Measurements from ENCODE around the gene PDGFC. TPM values are rescaled to one million over a fixed set of nuclear protein-coding genes. Genes with fewer than 3 reads are reported as not detected.

PDGFC gene
- total RNA-seq, 1 donor from 2014 or later: 26.8 TPM

GRCh38 chr4:156786713-156787112 is 184.9 kb downstream of the PDGFC start:
- no peak for DNase-seq (ENCODE audit: low spot score)

DNA sequence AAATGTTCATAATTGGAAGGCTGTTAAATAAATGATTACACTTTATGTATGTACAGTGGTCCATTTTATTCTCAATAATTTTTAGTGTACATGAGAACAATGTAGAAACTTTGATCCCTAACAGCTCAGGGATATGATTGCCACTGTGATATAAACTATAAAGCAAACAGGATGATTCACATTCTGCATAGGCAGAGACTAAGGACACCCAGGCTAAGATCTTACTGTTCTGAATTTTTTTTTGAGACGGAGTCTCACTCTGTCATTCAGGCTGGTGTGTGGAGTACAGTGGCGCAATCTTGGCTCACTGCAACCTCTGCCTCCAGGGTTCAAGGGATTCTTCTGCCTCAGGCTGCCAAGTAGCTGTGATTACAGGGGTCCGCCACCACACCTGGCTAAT is 186.6 kb downstream of the PDGFC start:
- no peak for DNase-seq (ENCODE audit: low spot score)

- no peak for DNase-seq (ENCODE audit: low spot score)
Measured at GRCh38 chr4:156783966-156784365, 187.6 kb downstream of the PDGFC start.

GRCh38 chr4:156782491-156782890 is 189.1 kb downstream of the PDGFC start:
- no peak for DNase-seq (ENCODE audit: low spot score)

- no peak for DNase-seq (ENCODE audit: low spot score)
Measured at GRCh38 chr4:156781852-156782251, 189.7 kb downstream of the PDGFC start.

DNA sequence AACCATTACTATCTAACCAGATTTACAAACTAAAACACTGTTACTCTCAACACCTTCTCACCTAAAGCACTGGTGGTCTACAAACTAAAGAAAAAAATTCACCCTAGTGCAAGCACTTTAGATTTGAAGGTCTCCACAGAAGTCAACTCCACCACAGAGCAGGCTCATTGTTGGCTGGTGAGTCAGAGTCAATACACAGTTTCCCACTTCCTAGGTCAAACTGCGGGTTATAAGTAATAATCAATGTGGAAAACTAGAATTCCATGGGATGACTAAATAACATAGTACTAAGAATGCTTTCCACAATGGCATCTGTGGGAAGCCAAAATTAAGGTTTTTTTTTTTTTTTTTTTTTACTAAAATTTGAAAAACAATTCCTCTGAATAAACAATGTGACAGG is 191.8 kb downstream of the PDGFC start:
- no peak for DNase-seq (ENCODE audit: low spot score)

- no peak for DNase-seq (ENCODE audit: low spot score)
Measured at GRCh38 chr4:156779042-156779441, 192.6 kb downstream of the PDGFC start.

DNA sequence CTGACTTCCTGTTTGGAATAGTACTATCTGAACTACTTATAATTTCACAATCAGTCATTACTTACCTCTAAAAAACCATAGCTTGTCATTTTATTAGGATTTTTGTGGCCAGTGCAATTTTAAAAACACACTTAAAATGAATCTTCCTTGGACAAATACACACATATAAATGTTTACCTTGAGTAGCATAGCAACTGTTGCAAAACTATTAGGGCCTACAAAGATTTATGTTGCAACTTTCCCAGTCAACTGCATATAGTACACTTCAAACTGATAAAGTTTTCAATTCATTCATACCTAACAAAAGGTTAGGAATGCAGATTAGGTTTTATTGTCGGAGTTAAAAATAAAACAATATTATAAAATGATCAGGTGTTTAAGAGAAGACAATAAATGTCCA is 193.0 kb downstream of the PDGFC start:
- DNase-seq (ENCODE audit: low spot score): no peak

DNA sequence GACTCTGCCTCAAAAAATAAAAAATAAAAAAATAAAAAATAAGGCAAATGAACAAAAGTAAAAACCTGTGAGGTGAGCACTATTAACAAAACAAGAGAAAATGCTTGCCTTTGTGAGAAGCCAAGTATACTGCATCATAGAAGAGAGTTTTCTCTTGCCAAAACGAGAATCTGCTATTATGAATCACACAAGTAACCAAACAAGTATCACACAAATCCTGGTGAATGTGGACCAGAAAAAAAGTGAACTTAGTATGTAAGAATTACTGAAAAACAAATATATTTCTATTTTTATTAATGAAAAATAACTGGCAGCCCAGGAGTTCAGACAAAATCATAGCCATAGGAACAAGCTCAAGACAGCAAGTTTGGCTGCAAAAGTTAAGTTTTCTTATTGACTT is 193.5 kb downstream of the PDGFC start:
- no peak for DNase-seq (ENCODE audit: low spot score)

GRCh38 chr4:156775813-156776212 is 195.8 kb downstream of the PDGFC start:
- DNase-seq (ENCODE audit: low spot score): no peak

DNA sequence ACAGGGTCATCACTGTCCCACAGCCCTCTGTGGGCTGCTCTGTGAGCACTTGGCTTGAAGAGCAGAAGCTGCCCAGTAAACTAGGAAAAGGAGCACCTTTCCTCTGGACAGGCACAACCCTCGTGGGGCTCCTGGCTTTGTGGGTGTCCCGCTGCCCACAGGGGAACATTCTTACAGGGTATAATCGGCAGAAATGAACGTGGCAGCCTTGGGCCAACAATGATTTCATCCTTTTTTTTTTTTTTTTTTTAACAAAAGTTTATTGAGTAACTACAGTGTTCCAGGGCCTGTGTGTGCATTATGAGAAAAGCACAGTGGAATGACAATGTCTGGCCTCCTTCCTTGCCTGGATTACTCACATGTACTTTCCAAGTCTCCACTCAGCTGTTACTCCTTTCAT is 197.2 kb downstream of the PDGFC start:
- no peak for DNase-seq (ENCODE audit: low spot score)

- DNase-seq (ENCODE audit: low spot score): no peak
Measured at GRCh38 chr4:156773648-156774357, 197.8 kb downstream of the PDGFC start.

DNA sequence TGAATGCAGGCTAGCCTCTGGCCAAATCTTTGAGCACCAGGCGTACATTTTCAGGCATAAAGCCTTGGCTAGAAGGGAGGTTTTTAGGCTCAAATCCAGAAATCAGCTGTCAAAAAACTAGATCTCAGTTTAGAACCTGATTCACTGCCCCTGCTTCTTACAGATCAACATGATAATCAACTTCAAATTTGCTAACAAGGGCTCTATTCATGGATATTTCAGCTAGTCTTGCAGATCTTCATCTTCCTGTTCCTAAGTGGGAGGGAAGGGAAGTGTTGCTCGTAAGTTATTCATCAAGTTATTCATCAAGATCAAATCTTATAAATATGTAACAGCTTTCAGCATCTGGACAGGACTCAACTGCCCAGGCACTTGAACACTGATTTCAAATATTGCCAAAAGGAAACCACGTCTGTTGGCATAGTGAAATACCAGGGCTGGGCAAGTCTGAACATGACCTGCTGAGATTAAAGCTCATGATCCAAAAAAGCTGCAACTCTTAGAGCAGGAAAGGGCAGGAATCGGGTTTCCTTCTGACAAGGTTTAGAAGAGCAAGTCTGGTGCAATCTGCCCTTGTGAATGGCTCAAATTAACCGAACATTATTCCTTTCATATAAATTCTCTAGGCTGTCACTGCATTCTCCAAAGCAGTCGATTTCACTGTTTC is 200.3 kb downstream of the PDGFC start:
- no peak for DNase-seq (ENCODE audit: low spot score)

- no peak for DNase-seq (ENCODE audit: low spot score)
Measured at GRCh38 chr4:156770140-156770539, 201.5 kb downstream of the PDGFC start.

- no peak for DNase-seq (ENCODE audit: low spot score)
Measured at GRCh38 chr4:156767911-156768415, 203.6 kb downstream of the PDGFC start.

GRCh38 chr4:156766846-156767245 is 204.8 kb downstream of the PDGFC start:
- no peak for DNase-seq (ENCODE audit: low spot score)

- no peak for DNase-seq (ENCODE audit: low spot score)
Measured at GRCh38 chr4:156765277-156765676, 206.3 kb downstream of the PDGFC start.

- no peak for DNase-seq (ENCODE audit: low spot score)
Measured at GRCh38 chr4:156764846-156765245, 206.8 kb downstream of the PDGFC start.

DNA sequence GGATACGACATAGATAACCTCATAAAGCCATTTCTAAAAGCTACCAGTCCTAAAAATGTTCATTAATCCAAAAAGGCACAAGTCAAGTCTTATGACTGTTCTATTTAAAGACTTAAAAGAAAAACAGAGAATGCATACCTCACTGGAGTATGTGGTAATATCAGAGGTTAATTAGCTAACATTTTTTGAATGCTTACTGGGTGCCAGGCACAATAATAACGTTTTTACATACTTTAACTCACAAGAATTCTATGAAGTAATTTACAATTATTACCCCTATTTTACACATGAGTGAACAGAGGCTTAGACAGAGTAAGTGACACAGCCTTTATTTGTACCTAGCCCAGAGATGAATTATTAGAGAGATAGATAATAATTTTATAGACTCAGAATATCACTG is 207.5 kb downstream of the PDGFC start:
- DNase-seq (ENCODE audit: low spot score): no peak

GRCh38 chr4:156763511-156763910 is 208.1 kb downstream of the PDGFC start:
- DNase-seq (ENCODE audit: low spot score): no peak

GRCh38 chr4:156762851-156763250 is 208.7 kb downstream of the PDGFC start:
- no peak for DNase-seq (ENCODE audit: low spot score)

GRCh38 chr4:156756118-156756517 is 215.5 kb downstream of the PDGFC start:
- no peak for DNase-seq (ENCODE audit: low spot score)

Measured in mesenteric fat pad (tissue), 1 donor.